ENCODE data around the gene PRPF19. TPM values are rescaled to one million over a fixed set of nuclear protein-coding genes. Genes with fewer than 3 reads are reported as not detected.

Gene PRPF19
- polyA plus RNA-seq, 1 donor from 2014 or later, result 71.3 TPM

DNA sequence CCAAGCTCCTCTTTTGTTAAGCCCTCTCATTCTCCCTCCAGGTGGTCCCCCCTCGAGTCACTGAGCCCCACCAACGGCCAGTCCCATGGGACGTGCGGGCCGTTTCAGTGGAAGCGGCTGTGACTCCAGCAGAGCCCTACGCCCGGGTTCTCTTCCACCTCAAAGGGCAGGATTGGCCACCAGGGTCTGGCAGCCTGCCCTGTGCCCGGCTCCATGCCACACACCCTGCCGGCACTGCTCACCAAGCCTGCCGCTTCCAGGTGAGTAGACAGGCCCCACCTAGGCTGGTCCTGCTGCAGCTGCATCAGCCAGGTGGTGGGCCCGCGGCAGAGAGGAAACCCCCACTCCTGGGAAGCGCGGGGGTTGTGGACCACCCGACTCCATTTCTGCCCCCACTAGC is 21.2 kb upstream of the PRPF19 start:
- Histone ChIP-seq H4K20me1 (ENCODE audit: insufficient read depth) (peaks cover 6% of the 10 kb centered on the region), H3K9me3 (ENCODE audit: low read length) (no peaks in the 10 kb centered on the region), H3K9ac (ENCODE audit: low read length) (no peak overlapping the region), H3K4me2 (ENCODE audit: low read length) (no peak overlapping the region), H2AFZ (ENCODE audit: low read depth, low read length) (no peak overlapping the region), H3F3A (ENCODE audit: insufficient read depth, low read length, poor library complexity, severe bottlenecking) (no peaks in the 10 kb centered on the region), H3K79me2 (replicated peaks; ENCODE audit: insufficient read depth, low read length) (peaks cover 36% of the 10 kb centered on the region), H3K9me2 (ENCODE audit: insufficient read depth, low read length) (no peaks in the 10 kb centered on the region), H3K4me3 (ENCODE audit: low read length) (no peak overlapping the region), H3K27ac (ENCODE audit: low read length) (no peak overlapping the region), H3K36me3 (ENCODE audit: insufficient read depth, low read length) (no peaks in the 10 kb centered on the region), H3K27me3 (ENCODE audit: insufficient read depth, low read depth, low read length) (no peaks in the 10 kb centered on the region)
- no peak for TF ChIP-seq EP300 (conservative IDR thresholded peaks at IDR 0.05; ENCODE audit: poor library complexity, severe bottlenecking)
- TF ChIP-seq RAD21 (conservative IDR thresholded peaks at IDR 0.05), result no peak
- no peak for TF ChIP-seq SMC3 (conservative IDR thresholded peaks at IDR 0.05; ENCODE audit: poor library complexity)
- TF ChIP-seq TAF1 (IDR thresholded peaks at IDR 0.05; ENCODE audit: low read depth), result no peak

DNA sequence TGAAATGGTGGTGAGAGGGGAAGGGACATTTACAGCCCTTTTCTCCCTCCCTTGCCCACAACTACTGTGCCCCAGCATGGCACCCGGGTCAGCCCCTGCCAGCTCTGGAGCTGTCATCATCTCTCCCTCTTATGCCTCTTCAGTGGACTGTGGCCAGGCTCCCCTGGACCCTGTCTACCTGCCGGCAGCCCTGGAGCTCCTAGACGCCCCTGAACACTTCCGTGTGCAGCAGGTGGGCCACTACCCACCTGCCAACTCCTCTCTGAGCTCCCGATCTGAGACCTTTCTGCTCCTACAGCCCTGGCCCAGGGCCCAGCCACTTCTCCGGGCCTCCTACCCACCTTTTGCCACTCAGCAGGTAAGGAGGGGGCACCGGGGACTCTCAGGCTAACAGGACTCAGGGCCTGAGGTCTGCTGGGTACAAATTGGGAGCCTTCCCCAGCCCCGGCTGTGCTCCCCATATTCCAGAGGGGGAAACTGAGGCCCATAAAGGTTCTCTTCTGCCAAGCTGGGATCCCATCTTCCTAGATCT is 20.7 kb upstream of the PRPF19 start:
- Histone ChIP-seq H3K9me3 (ENCODE audit: low read length) (no peaks in the 10 kb centered on the region), H3F3A (ENCODE audit: insufficient read depth, low read length, poor library complexity, severe bottlenecking) (no peaks in the 10 kb centered on the region), H3K36me3 (ENCODE audit: insufficient read depth, low read length) (no peaks in the 10 kb centered on the region), H3K9ac (ENCODE audit: low read length) (no peak overlapping the region), H2AFZ (ENCODE audit: low read depth, low read length) (no peak overlapping the region), H3K27me3 (ENCODE audit: insufficient read depth, low read depth, low read length) (no peaks in the 10 kb centered on the region), H3K4me3 (ENCODE audit: low read length) (peak overlapping the region; percentile 82), H3K79me2 (replicated peaks; ENCODE audit: insufficient read depth, low read length) (peaks cover 36% of the 10 kb centered on the region), H3K9me2 (ENCODE audit: insufficient read depth, low read length) (no peaks in the 10 kb centered on the region), H4K20me1 (ENCODE audit: insufficient read depth) (peaks cover 6% of the 10 kb centered on the region), H3K27ac (ENCODE audit: low read length) (no peak overlapping the region), H3K4me2 (ENCODE audit: low read length) (no peak overlapping the region)
- TF ChIP-seq, protein P1, sequence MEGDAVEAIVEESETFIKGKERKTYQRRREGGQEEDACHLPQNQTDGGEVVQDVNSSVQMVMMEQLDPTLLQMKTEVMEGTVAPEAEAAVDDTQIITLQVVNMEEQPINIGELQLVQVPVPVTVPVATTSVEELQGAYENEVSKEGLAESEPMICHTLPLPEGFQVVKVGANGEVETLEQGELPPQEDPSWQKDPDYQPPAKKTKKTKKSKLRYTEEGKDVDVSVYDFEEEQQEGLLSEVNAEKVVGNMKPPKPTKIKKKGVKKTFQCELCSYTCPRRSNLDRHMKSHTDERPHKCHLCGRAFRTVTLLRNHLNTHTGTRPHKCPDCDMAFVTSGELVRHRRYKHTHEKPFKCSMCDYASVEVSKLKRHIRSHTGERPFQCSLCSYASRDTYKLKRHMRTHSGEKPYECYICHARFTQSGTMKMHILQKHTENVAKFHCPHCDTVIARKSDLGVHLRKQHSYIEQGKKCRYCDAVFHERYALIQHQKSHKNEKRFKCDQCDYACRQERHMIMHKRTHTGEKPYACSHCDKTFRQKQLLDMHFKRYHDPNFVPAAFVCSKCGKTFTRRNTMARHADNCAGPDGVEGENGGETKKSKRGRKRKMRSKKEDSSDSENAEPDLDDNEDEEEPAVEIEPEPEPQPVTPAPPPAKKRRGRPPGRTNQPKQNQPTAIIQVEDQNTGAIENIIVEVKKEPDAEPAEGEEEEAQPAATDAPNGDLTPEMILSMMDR (IDR thresholded peaks at IDR 0.05; ENCODE audit: poor library complexity, severe bottlenecking), result no peak
- TF ChIP-seq SMC3 (conservative IDR thresholded peaks at IDR 0.05; ENCODE audit: poor library complexity) (no peak), EP300 (conservative IDR thresholded peaks at IDR 0.05; ENCODE audit: poor library complexity, severe bottlenecking) (no peak)
- TF ChIP-seq, protein P2, sequence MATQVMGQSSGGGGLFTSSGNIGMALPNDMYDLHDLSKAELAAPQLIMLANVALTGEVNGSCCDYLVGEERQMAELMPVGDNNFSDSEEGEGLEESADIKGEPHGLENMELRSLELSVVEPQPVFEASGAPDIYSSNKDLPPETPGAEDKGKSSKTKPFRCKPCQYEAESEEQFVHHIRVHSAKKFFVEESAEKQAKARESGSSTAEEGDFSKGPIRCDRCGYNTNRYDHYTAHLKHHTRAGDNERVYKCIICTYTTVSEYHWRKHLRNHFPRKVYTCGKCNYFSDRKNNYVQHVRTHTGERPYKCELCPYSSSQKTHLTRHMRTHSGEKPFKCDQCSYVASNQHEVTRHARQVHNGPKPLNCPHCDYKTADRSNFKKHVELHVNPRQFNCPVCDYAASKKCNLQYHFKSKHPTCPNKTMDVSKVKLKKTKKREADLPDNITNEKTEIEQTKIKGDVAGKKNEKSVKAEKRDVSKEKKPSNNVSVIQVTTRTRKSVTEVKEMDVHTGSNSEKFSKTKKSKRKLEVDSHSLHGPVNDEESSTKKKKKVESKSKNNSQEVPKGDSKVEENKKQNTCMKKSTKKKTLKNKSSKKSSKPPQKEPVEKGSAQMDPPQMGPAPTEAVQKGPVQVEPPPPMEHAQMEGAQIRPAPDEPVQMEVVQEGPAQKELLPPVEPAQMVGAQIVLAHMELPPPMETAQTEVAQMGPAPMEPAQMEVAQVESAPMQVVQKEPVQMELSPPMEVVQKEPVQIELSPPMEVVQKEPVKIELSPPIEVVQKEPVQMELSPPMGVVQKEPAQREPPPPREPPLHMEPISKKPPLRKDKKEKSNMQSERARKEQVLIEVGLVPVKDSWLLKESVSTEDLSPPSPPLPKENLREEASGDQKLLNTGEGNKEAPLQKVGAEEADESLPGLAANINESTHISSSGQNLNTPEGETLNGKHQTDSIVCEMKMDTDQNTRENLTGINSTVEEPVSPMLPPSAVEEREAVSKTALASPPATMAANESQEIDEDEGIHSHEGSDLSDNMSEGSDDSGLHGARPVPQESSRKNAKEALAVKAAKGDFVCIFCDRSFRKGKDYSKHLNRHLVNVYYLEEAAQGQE (IDR thresholded peaks at IDR 0.05; ENCODE audit: borderline replicate concordance), result no peak

DNA sequence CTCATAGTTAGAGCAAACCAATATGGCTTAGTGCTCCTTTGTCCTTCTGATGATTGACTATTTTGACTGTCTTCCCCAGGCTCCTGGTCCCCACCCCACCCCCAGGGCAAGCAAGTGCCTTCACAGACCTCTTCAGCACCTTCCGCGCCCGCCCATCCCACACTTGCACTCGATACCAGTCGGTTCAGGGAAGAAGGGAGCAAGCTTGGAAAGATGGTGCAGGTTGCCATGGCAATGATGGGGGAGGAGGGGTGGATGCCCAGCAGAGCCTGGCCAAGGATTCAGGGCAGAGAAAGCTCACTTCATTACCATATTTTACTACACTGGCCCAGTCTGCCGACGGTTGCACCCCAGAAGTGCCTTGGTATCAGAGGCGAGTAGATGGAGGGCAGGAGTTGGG is 20.1 kb upstream of the PRPF19 start:
- H3K9me3 ChIP-seq (ENCODE audit: low read length), result no peaks in the 10 kb centered on the region
- no peaks in the 10 kb centered on the region for H3K9me2 ChIP-seq (ENCODE audit: insufficient read depth, low read length)
- H3F3A ChIP-seq (ENCODE audit: insufficient read depth, low read length, poor library complexity, severe bottlenecking), result no peaks in the 10 kb centered on the region
- peaks cover 6% of the 10 kb centered on the region for H4K20me1 ChIP-seq (ENCODE audit: insufficient read depth)
- peaks cover 36% of the 10 kb centered on the region for H3K79me2 ChIP-seq (replicated peaks; ENCODE audit: insufficient read depth, low read length)
- H3K36me3 ChIP-seq (ENCODE audit: insufficient read depth, low read length), result no peaks in the 10 kb centered on the region
- no peak overlapping the region for H3K9ac ChIP-seq (ENCODE audit: low read length)
- TF ChIP-seq EZH2 (IDR thresholded peaks at IDR 0.05; ENCODE audit: borderline replicate concordance, insufficient read depth, low read length, poor library complexity, severe bottlenecking) (no peak), EP300 (conservative IDR thresholded peaks at IDR 0.05; ENCODE audit: poor library complexity, severe bottlenecking) (no peak), POLR2AphosphoS5 (IDR thresholded peaks at IDR 0.05) (no peak)
- TF ChIP-seq, protein P2 (IDR thresholded peaks at IDR 0.05; ENCODE audit: borderline replicate concordance), result no peak
- H3K27ac ChIP-seq (ENCODE audit: low read length), result no peak overlapping the region
- peak overlapping the region; percentile 82 for H3K4me3 ChIP-seq (ENCODE audit: low read length)
- no peaks in the 10 kb centered on the region for H3K27me3 ChIP-seq (ENCODE audit: insufficient read depth, low read depth, low read length)
- no peak overlapping the region for H2AFZ ChIP-seq (ENCODE audit: low read depth, low read length)
- peak overlapping the region; percentile 71 for H3K4me2 ChIP-seq (ENCODE audit: low read length)

All from neural cell (in vitro differentiated cells).